Fibroblast of skin of right biceps (primary cell): ENCODE data around the gene RBBP4.

Source experiments
- DNase-seq: peaks from one replicate; pipeline ENCODE4 v3.0.0-alpha.2; 2013

RBBP4 gene

GRCh38 chr1:32727876-32728275 lies 76.9 kb downstream of the RBBP4 start:
- no peak for DNase-seq

- no peak for DNase-seq
Observed at GRCh38 chr1:32728413-32729077, 77.5 kb downstream of the RBBP4 start.

- DNase-seq, result no peak
Observed at GRCh38 chr1:32729254-32730046, 78.4 kb downstream of the RBBP4 start.

GRCh38 chr1:32733582-32734321 lies 82.7 kb downstream of the RBBP4 start:
- no peak for DNase-seq
